Psoas muscle (tissue), 8 donors: ENCODE results near the gene BBS12. TPM values are rescaled to one million over a fixed set of nuclear protein-coding genes. Genes with fewer than 3 reads are reported as not detected.

ENCODE experiments used
- ATAC-seq, 4 donors: fragments of 200-7000 bp; cut with Tn5 transposase; one replicate each; pipeline ENCODE4 v1.9.1; 2020; ENCODE audit warnings: moderate library complexity in 3 of 4, mild to moderate bottlenecking in 2 of 4
- DNase-seq, 2 donors: peaks; one replicate each; pipeline ENCODE4 v3.0.0-alpha.2; 2020
- H3K27ac ChIP-seq: fragments of 200-600 bp; one replicate; pipeline ENCODE4 v1.8.0; 2022
- H3K27me3 ChIP-seq, 3 donors: fragments of 200-600 bp in 1 of 3; one replicate each; pipeline versions ENCODE4 v1.6.1 to v1.8.0; 2013 to 2022; ENCODE audit warnings: low read length in 2 of 3, mild to moderate bottlenecking in 2 of 3, moderate library complexity in 1 of 3; ENCODE audit not compliant: insufficient read depth in 3 of 3
- H3K36me3 ChIP-seq, 2 donors: fragments of 200-600 bp in 1 of 2; one replicate each; pipeline versions ENCODE4 v1.6.1 to v1.8.0; 2013 to 2022; ENCODE audit warnings: low read depth in 1 of 2, mild to moderate bottlenecking in 1 of 2, moderate library complexity in 1 of 2; ENCODE audit not compliant: insufficient read depth in 1 of 2
- H3K4me1 ChIP-seq: fragments of 200-600 bp; one replicate; pipeline ENCODE4 v1.8.0; 2022
- H3K4me3 ChIP-seq: fragments of 200-600 bp; one replicate; pipeline ENCODE4 v1.8.0; 2022; ENCODE audit warnings: mild to moderate bottlenecking
- H3K9me3 ChIP-seq: fragments of 200-600 bp; one replicate; pipeline ENCODE4 v1.8.0; 2022
- WGBS, 3 donors: extraction: QIAGEN DNeasy Blood & Tissue Kit; methylation state at CpG; one replicate each; pipeline versions ENCODE4 v1.1.6 to v1.1.7; 2013; 5-methylcytosine and 5-hydroxymethylcytosine counted together
- intact Hi-C, 2 donors: fragments of 100-400 bp; cut with DNase I; formaldehyde crosslinking; loops; one replicate each; pipeline versions ENCODE4 v1.11.0 to v1.14.2; 2022
- polyA plus RNA-seq, 3 donors: library from polyadenylated mRNA; stranded (reverse); fragments of 200-250 nt; gene quantifications; one replicate each; pipeline ENCODE4 v1.2.3, GENCODE V29; 2013
- total RNA-seq, 4 donors: library from RNA; stranded (reverse); fragmentation: NEBNext Ultra II Directional in 2 of 4; extraction: Animal tissue kit (Norgen Biotek cat#: 25700) in 2 of 4; gene quantifications; one replicate each; pipeline versions ENCODE4 v1.2.1 to v1.2.4, GENCODE V29; 2021 to 2023
- TF ChIP-seq, protein P1 (sequence below): fragments of 200-600 bp; IDR thresholded peaks from one replicate; pipeline ENCODE4 v1.8.0; 2022; ENCODE audit warnings: antibody characterized with exemption
- donor health status: healthy with polysubstance abuse.
- donor health status: DM: no; HTN: no; CAD: no; lungs with moderate emphysema.
- donor health status: Bipolar disorder and iron deficiency.
- donor health status: healthy.
- donor health status: DM: yes; HTN: yes; CAD: no.
- donor health status: DM: no; HTN: no; CAD: no.
- donor health status: DM: no; HTN: no; CAD: no.
- donor health status: DM: yes; HTN: yes; CAD: no.

Gene BBS12
- total and polyA plus RNA-seq, 7 donors: 0.54 to 5.4 (median 1.0) TPM

DNA sequence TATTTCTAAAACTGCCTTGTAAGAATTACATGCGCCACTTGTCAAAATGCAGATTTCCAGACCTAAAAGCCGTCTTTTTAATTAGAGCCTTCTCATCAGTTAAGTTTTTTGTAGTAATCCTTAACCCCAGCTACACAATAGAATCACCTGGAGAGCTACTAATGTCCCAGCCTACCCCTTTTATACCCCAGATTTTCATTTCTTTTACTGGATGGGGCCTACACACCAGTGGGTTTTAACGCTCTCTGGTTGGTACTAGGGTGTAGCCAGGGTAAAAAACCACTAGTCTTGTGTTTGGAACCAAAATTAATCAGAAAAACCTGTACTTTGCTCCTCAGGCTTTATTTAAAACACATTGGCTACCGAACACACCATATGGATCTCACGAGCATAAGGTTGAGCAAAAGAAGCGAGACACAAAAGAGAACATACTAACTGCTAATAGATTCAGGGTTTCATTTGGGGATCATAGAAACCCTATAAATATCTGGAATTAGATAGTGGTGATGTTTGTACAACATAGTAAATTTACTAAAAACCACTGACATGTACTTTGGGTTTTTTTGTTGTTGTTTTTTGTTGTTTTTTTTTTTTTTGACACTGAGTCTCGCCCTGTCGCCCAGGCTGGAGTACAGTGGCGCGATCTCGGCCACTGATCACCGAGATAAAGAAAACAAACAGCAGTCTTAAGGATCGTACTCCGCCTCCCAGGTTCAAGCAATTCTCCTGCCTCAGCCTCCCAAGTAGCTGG is 30.6 kb downstream of the BBS12 start:
- Histone ChIP-seq H3K4me1 (no peaks in the 10 kb centered on the region), H3K27ac (no peak overlapping the region)

DNA sequence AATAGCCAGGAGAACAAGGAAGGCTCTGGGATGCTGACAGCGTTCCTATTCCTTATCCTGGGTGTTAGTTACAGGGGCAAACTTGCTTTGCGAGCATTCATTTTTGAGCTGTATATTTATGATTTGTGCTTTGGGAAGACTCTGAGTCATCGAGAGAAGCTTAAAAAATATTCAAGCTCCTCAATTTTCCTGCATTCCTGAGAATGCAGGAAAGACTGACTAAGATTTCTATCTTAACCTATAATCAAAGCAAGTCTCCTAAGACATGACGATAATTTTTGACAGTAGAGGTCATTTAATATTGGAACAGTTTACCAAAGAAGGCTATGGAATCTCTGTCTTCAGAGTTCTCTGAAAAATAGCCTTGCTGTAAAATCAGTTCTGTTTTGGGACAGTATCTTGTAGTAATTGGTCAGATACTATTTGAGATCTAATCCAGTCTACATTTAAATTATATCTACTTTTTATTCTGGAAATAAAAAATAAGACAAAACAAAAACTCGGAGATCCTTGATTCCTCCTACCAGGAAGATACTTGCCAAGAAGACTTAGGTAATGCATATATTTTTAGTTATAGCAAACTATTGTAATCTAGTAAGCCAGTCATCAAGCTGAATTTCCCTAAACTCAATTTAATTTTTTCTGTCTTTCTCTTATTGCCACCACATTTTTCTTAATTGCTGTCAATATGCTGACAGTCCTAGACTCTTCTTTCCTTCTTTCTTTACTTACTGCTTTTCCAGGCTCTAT is 31.7 kb downstream of the BBS12 start:
- intact Hi-C loops: no loop called here
- Histone ChIP-seq H3K36me3 (no peaks in the 10 kb centered on the region), H3K4me3 (no peak overlapping the region), H3K4me1 (no peaks in the 10 kb centered on the region), H3K27ac (no peak overlapping the region), H3K27me3 (no peaks in the 10 kb centered on the region), H3K9me3 (no peaks in the 10 kb centered on the region)
- DNase-seq: no peak
- ATAC-seq: no peak
- TF ChIP-seq, protein P1, sequence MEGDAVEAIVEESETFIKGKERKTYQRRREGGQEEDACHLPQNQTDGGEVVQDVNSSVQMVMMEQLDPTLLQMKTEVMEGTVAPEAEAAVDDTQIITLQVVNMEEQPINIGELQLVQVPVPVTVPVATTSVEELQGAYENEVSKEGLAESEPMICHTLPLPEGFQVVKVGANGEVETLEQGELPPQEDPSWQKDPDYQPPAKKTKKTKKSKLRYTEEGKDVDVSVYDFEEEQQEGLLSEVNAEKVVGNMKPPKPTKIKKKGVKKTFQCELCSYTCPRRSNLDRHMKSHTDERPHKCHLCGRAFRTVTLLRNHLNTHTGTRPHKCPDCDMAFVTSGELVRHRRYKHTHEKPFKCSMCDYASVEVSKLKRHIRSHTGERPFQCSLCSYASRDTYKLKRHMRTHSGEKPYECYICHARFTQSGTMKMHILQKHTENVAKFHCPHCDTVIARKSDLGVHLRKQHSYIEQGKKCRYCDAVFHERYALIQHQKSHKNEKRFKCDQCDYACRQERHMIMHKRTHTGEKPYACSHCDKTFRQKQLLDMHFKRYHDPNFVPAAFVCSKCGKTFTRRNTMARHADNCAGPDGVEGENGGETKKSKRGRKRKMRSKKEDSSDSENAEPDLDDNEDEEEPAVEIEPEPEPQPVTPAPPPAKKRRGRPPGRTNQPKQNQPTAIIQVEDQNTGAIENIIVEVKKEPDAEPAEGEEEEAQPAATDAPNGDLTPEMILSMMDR: no peak
- 64 to 74% (median 74%) methylated on average over 5 of the region's 5 CpGs for WGBS, 3 donors

More for the DNA sequence above, 30.6 kb downstream of the BBS12 start:
- WGBS, 3 donors: 92 to 95% (median 94%) methylated on average over 14 of the region's 14 CpGs
- Histone ChIP-seq H3K27me3 (no peaks in the 10 kb centered on the region), H3K4me3 (no peak overlapping the region), H3K36me3 (no peaks in the 10 kb centered on the region), H3K9me3 (no peaks in the 10 kb centered on the region)
- ATAC-seq: no peak
- no peak for DNase-seq
- TF ChIP-seq, protein P1: no peak
- intact Hi-C loops: no loop called here

DNA sequence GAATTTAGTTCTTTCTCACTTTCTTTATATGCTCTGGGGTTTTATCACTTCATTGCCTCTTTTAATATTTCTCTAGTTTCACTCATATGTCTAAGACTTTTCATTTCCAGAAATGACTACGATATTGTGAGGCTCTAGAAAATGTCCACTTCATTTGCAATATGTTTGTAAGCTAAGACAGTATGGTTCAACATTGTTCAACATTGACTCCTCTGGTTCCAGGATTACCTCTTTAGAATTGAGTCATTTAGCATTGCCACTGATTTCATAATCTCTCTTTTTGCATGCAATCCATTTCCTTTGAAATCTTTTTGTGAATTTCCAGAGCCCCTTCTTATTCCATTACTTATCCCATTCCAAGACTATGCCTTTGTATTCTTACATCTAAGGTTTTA is 32.3 kb downstream of the BBS12 start:
- no peaks in the 10 kb centered on the region for H3K36me3 ChIP-seq
- no peak for ATAC-seq
- no peaks in the 10 kb centered on the region for H3K27me3 ChIP-seq
- no peaks in the 10 kb centered on the region for H3K9me3 ChIP-seq
- H3K27ac ChIP-seq: no peak overlapping the region
- no peak overlapping the region for H3K4me3 ChIP-seq
- intact Hi-C loops: no loop called here
- TF ChIP-seq, protein P1: no peak
- no peaks in the 10 kb centered on the region for H3K4me1 ChIP-seq
- no peak for DNase-seq
- 69 to 83% (median 76%) methylated on average over 1 of the region's 1 CpG for WGBS, 3 donors

DNA sequence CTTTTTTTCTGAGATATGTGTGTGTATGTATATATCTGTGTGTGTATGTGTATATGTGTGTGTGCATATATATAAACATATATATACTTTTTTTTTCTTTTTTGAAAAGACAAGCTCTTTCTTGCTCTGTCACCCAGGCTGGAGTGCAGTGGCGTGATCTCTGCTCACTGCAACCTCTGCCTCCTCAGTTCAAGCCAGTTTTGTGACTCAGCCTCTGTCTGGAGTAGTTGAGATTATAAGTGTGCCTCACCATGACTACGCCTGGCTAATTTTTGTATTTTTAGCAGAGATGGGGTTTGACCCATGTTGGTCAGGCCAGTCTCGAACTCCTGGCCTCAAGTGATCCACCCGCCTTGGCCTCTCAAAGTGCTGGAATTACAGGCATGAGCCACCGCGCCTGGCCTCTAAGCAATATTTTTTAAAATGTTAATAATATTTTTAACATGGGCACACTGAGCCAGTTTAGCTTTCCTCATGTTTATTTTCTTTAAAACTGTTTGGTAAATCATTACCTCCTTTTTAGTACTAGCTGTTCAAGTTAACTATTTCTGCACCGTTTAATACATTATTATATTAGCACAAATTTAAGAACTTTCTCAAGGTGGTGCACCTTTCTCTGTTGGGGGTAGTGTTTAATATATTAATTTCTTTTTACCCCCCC is 33.3 kb downstream of the BBS12 start:
- intact Hi-C loops: no loop called here
- no peaks in the 10 kb centered on the region for H3K36me3 ChIP-seq
- DNase-seq: no peak
- no peak overlapping the region for H3K27ac ChIP-seq
- 92 to 95% (median 95%) methylated on average over 7 of the region's 7 CpGs for WGBS, 3 donors
- H3K4me1 ChIP-seq: no peaks in the 10 kb centered on the region
- no peaks in the 10 kb centered on the region for H3K27me3 ChIP-seq
- ATAC-seq: no peak
- no peak overlapping the region for H3K4me3 ChIP-seq
- TF ChIP-seq, protein P1: no peak
- H3K9me3 ChIP-seq: no peaks in the 10 kb centered on the region
